GM18907 (cell line): Measurements from ENCODE around the gene SLC8B1.

Experiments used
- ATAC-seq: cut with Tn5 transposase; IDR thresholded peaks from one replicate; pipeline ENCODE4 v1.9.1; 2021; ENCODE audit warnings: mild to moderate bottlenecking, moderate library complexity; ENCODE audit not compliant: unreplicated experiment

Gene SLC8B1

GRCh38 chr12:113325916-113326315 lies 9.0 kb downstream of the SLC8B1 start:
- ATAC-seq: no peak

- ATAC-seq: no peak
Measured at GRCh38 chr12:113322343-113322742, 12.6 kb downstream of the SLC8B1 start.

- ATAC-seq: no peak
Measured at GRCh38 chr12:113320401-113320800, 14.5 kb downstream of the SLC8B1 start.

- ATAC-seq: no peak
Measured at GRCh38 chr12:113318900-113319628, 15.8 kb downstream of the SLC8B1 start.

- no peak for ATAC-seq
Measured at GRCh38 chr12:113318046-113318656, 16.8 kb downstream of the SLC8B1 start.

GRCh38 chr12:113317122-113317521 lies 17.8 kb downstream of the SLC8B1 start:
- ATAC-seq: no peak

- ATAC-seq: no peak
Measured at GRCh38 chr12:113316155-113316554, 18.8 kb downstream of the SLC8B1 start.

- ATAC-seq: no peak
Measured at GRCh38 chr12:113315358-113315757, 19.6 kb downstream of the SLC8B1 start.

- ATAC-seq: no peak
Measured at GRCh38 chr12:113314121-113314529, 20.8 kb downstream of the SLC8B1 start.

- no peak for ATAC-seq
Measured at GRCh38 chr12:113310489-113310888, 24.4 kb downstream of the SLC8B1 start.

- ATAC-seq: no peak
Measured at GRCh38 chr12:113306382-113306781, 28.5 kb downstream of the SLC8B1 start.

- ATAC-seq: no peak
Measured at GRCh38 chr12:113305281-113305856, 29.5 kb downstream of the SLC8B1 start.

- ATAC-seq: no peak
Measured at GRCh38 chr12:113302886-113303640, 31.8 kb downstream of the SLC8B1 start.

- no peak for ATAC-seq
Measured at GRCh38 chr12:113302466-113302865, 32.4 kb downstream of the SLC8B1 start.

- no peak for ATAC-seq
Measured at GRCh38 chr12:113301811-113302210, 33.1 kb downstream of the SLC8B1 start.

GRCh38 chr12:113299619-113300237 lies 35.2 kb downstream of the SLC8B1 start:
- no peak for ATAC-seq

GRCh38 chr12:113298861-113299545 lies 35.9 kb downstream of the SLC8B1 start:
- no peak for ATAC-seq

GRCh38 chr12:113298472-113298817 lies 36.5 kb downstream of the SLC8B1 start:
- ATAC-seq: no peak

- no peak for ATAC-seq
Measured at GRCh38 chr12:113297621-113298471, 37.1 kb downstream of the SLC8B1 start.

- no peak for ATAC-seq
Measured at GRCh38 chr12:113297214-113297587, 37.7 kb downstream of the SLC8B1 start.
